HG02943 (cell line): Measurements from ENCODE around the gene KLHL17.
"Not testable (repeated sequence)": the region's sequence is repeated elsewhere in the genome, so short reads cannot be mapped to it uniquely, and the experiment has no call there.

Experiments
- ATAC-seq: cut with Tn5 transposase; IDR thresholded peaks from one replicate; pipeline ENCODE4 v1.9.1; 2021; ENCODE audit warnings: mild to moderate bottlenecking, low read depth, moderate library complexity; ENCODE audit not compliant: unreplicated experiment

Gene KLHL17

DNA sequence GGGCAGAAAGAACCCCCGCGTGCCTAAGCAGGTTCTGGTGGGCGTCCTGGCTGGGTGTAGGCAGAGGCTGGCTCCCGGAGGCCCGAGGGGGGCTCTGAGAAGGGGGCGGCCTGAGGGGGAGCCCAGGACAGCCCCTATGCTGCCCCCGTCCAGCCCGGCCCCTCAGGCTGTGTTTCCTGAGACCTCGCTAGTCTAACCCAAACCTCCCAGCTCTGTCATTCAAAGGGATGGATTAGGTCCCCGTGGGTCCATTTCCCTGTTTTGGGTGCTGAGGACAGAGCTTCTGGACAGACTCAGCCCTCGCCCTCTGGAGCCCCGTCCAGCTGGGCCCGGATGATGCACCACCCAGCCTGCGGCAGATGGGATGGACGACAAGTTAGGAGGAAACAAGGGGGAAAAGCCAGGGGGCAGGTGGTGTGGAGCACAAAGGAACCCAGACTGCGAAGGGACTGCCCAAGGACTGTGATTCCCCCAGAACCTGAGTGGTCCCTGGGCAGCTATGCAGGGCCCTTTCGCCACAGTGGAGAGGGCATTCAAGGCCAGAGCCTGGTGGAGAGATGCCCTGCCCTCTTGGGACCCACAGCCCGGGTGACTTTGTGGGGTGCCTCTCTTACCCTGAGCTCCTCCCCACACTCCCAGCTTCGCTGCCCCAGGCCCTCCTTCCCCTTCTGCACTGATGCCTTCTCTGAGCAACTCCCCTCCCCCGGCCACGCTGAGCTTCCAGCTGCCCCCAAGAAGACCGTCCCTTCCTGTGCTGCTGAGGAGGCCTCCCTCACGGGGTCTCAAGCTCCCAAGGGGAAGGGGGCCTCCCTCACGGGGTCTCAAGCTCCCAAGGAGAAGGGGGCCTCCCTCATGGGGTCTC is 36.7 kb downstream of the KLHL17 start:
- ATAC-seq = no peak

DNA sequence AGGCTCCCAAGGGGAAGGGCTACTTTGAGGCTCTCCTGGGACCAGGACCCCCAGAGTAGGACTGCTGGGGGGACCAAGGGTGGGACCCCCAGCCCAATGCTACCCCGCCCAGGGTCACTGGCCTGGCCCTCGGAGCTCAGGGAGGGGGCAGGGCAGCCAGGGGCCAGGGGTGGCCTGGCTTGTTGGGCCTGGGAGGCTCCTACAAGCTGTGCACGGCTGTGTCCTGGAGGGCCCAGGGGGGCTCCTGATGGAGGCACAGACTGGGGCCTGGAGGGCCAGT is 37.3 kb downstream of the KLHL17 start:
- no peak for ATAC-seq

DNA sequence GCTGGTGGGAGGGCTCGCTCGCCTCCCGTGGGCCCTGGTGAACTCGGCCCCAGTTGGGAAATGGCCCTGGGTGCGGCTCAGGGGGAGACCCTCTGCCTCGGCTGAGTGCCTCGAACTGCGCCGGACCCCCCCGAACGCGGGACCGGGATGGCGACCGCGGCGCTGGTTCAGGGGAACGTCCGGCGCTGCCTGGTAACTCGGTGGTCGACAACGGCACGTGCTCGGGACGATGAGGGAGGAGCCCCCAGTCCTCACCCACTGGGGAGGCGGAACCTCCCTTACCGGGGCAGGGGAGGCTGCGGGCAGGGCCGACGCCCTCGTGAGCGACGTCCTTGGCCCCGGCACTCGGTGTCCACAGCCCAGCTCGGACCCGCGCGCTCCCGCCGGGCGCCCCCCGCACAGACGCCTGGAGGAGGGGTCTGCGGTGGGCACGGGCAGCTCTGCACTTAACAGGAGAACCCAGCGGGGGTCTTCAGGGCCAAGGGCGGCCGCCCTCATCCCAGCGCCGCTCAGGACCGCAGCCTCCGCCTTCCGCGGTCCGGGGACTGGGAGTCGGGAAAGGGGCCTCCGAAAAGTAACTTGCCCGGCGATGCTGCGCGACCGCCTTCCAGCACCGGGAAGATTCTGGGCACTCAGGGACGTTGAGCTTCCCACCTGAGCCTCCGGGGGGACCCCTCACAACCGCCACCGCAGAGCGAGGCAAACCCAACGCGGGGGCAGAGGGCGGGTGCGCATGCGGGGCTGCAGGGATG is 37.8 kb downstream of the KLHL17 start:
- no peak for ATAC-seq

DNA sequence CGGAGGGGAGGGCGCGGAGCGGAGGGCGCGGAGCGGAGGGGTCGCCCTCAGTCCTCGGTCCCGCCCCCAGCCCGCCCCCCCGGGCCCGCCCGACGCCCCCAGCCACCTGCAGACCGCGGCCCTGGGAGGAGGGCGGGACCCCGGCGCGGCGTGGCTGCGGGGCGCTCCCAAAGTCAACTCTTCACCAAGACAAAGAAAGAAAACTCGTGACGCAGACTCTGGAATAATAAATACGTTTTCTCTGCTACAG is 38.3 kb downstream of the KLHL17 start:
- no peak for ATAC-seq

DNA sequence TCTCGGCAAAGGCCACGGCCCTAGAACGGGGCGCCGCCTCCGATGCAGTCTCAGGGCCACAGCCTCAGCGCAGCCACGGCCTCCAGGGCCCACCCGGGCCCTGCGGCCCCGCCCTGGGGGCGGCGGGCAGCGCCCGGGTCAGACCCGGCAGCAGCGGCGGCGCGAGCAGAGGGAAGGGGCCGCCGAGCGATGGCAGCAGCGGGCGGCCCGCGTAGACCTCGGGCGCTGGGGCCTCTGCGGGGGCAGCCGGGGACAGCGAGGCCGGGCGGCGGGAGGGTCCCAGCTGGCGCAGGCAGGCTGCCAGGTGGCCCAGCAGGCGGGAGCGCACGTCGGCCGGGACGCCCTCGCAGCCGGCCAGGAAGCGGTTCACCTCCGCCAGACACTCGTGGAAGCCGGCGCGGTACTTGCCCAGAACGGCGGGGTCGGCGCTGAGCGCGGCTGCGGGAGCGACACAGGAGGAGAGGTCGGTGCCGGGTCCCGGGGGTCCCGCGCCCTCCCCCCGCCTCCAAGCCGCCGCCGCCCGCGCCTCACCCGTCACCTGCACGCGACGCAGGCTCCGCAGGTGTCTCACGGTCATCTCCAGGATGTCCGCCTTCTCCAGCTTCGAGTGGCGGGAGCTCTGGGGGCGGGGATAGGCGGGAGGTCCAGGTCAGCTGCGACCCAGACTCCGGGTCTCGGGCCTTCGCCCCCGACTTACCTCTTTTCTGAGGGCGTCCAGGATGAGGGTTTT is 38.8 kb downstream of the KLHL17 start:
- no peak for ATAC-seq

DNA sequence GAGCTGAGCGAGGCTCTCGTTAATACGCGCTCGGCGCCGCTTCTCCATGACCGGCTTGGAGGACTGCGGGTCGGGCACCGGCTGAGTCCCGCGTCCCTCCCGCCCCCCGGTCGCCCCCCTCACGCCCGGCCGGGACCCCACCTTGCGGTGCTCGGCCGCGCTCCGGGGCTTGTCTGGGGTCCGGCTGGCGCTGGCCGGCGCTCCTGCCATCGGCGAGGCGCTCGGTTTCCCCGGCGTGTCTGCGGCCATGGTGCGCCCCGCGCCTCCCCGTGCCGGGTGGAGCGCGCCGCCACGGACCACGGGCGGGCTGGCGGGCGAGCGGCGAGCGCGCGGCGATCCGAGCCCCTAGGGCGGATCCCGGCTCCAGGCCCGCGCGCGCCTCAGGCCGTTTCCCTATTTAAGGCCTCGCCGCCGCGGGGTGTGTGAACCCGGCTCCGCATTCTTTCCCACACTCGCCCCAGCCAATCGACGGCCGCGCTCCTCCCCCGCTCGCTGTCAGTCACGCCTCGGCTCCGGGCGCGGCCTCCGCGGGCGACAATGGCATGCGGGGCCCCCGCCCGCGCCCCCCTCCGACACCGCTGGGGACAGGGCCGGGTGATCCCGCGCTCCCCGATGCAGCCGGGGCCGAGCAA is 39.5 kb downstream of the KLHL17 start, which contains the start of gene HES4:
Gene HES4 (minus strand): TSS at position 373 of the 632 bp plus-strand sequence. CDS start 124 bp downstream, at position 249.
- no peak for ATAC-seq

DNA sequence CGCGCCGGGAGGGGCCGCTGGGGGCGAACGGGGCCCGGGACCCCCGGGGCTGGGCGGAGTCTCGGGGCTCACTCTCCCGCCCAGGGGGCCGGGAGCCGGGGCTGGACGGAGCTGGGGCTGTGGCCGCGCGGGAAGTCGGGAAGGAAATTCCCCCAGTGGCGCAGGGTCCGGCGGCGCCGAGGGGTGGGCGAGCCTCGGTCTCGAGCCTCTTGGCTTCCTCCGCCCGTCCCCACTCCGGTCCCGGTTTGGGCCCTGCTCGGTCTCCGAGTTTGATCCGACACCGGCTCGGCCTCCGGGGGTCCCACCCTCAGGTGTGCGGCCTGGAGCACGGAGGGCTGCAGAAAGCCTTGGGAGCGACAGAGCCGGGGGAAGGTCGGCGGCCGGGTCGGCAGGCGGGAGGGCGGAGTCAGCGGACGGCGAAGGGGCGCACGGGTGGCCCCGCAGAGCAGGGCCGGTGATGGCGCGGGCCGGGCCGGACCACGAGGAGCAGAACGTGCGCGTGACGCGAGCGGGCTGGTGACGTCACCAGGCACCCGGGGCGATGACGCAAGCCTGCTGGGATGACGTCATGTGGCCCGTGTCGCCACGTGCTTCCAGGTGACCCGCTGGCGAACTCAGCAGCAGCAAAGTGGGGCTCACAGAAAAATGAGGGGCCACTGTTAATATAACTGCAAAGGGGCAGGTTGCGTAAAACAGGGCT is 40.1 kb downstream of the KLHL17 start:
- ATAC-seq = no peak

DNA sequence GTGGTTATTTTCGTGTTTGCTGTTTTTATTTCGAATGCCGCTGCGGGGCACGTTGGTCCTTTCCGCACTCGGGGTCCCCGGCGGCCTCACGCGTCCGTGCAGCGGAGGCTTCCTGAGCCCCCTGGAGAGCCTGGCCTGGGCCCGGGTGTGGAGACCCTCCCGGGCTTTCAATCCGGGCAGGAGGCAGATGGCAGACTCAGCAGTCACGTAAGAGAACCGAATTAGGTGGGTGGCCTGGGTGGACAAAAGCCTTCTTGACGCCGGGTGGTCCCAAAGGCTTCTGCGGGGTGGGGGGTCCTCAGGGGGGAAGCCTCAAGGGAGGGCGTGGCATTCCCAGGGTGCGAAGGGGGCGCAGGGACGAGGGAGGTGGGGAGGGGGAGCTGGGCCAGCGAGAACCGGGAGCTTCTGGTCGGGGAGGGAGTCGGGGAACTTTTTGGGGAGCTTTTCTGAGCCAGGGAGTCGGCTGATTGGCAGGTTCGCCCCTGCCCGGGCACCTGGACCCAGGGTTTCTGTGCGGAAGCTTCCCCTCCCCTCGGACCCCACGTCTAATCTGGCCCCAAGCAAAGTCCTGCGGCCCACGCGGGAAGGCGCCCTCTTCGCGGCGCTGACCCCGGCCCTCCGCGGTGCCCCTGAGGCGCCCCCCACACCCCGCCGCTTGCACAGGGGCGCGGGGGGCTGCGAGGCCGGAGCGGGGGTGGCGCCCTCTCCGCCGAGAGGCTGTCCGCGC is 40.8 kb downstream of the KLHL17 start:
- no peak for ATAC-seq

DNA sequence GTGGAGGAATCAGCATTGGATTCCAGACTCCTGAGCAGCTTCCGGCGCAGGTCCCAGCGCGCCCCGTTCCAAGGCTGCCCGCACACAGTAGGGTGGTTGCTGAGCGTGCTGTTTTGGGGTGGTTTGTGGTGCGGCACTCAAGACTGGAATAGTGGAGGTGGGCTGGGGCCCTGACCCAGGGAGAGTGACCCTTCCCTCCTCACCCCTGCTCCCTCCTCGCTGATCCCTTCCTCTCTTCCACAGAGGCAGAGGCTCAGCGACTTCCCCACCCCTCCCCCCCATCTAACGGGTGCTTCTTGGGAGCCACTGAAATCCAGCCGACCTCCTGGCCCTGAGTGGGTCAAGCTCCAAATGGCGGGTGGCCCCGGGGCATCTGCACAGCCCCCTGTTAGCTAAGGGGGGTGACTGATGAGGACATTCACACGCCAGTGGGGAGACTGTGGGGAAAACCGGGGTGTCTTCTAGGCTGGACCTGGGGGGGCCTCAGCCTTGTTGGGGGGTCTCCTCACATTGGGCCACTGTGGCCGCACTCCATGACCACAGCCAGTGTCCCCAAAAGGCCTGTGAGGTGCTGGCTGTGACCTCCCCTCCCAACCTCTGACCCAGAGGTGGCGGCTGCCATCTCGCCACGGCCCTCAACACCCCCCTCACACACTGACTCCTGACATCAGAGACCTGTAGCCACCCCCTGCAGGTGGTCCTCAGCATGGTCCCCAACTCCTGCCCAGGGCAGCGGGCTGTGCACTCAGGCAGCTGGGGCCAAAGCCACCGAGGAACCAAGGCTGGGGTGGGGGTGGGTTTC is 43.4 kb downstream of the KLHL17 start:
- ATAC-seq = no peak

DNA sequence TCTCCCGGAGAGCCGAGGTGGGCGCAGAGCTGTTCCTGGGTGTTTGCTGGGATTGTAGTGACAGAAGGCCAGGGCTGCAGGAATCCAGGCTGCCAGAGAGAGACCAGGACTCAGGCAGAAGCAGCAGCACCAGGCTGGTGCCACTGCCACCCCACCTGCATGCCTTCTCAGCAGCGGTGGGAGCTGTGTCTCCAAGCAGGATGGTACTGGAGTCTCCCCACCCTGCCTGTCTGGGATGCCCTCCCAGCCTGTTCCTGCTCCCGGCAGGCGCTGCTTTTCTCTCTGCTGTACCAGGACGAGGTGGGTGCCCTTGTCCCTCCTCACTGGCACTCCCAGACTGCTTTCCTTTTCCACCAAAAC is 44.0 kb downstream of the KLHL17 start:
- ATAC-seq = no peak

DNA sequence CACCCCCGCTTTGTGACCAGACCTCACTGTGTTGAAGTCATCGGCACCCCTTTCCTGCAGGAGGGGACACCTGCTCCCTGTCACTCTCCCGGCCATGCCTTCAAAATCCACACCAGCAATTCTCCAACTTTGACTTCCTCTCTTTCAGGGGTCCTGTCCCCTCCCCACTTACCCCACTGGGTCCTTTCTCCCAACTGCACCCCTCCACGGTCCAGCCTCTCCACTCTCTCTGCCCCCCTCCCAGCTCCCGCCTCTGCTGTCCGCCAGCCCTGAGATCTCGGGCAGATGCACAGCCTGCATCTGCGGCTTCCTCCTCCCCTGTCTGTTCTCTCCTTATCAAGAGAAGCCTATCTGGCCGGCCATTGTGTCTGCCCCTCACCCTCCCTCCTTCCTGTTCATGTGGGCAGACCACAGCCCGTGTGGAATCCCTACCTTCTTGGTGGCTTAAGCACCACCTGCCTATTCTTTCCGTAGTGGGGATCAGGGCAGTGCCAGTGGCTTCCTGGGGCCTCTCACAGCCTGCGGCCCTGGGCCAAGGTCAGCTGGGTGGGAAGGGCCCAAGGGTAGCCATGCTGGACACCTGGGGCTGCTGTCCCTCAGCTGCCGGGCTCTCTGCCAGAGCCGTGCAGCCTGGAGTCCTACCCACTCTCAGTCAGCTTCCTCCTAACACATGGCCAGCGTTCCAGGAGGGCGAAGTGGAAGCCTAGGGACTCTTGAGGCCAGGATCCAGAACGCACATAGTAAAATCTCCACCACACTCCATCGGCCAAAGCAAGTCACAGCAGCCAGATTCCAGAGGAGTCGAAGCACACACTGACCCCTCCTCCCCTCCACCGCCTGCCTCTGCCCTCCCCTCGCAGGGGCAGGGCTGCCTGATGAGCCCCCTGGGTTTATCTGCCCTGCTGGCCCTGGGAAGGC is 44.7 kb downstream of the KLHL17 start:
- ATAC-seq = no peak

DNA sequence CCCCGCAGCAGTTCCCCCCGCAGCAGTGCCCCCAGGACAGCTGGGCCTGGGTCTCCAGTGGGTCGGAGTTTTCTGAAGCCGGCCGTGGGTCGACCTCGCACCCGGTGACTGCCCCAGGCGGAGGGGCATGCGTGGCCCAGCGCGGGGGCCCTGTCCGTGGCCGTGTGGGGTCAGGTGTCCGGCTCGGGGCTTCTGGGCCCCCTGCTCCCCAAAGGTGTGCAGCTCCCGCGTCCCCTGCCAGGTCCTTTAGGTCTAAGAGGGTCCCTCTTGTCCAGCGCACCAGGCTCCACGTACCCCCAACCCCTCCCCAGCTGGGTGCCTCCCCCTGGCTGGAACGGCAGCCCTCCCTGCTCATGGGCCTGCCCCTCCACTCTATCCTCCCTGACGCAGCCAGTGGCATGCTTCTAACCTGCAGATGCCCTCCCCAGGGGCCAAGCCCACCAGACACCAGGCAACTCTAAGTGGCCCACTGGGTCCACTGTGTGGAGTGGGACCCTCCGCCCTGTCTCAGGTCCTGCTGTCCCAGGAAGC is 45.5 kb downstream of the KLHL17 start:
- ATAC-seq = no peak

DNA sequence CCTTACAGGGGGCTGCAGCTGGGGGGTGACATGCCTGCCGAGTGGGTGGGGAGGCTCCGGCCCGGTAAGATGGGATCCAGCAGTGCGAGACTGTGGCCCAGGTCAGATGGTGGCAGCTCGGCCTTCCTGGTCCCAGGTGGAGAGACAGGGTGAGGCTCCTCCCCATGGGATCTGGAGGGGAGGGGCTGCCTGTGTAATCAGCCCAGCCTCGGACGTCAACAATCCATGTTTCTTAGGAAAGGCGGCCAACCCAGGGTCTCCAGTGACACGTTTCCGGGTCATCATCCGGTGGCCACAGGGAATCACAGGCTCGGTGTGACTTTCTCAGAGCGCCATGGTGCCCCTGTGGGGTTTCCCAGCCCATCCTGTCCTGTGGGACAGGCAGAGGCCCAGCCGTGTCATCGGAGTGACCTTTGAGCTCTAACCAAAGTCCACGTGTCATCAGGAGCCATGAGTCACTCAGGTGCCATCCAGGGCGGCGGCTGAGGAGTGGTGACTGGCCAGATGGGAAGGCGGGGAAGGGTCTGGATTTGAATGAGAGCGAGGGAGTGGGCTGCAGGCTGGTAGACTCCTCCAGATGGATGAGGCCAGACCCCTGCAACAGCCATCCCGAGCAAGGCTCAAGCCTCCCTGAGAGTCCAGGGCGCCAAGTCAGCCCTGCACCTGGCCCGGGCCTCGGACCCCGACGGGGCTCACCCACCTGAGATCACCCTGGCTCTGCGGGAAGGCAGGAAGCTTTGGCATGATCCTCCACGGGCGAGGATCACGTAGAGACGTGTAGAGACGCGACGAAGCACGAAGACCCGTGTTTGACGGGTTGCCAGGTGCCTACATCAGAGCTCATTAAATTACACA is 46.1 kb downstream of the KLHL17 start:
- no peak for ATAC-seq

DNA sequence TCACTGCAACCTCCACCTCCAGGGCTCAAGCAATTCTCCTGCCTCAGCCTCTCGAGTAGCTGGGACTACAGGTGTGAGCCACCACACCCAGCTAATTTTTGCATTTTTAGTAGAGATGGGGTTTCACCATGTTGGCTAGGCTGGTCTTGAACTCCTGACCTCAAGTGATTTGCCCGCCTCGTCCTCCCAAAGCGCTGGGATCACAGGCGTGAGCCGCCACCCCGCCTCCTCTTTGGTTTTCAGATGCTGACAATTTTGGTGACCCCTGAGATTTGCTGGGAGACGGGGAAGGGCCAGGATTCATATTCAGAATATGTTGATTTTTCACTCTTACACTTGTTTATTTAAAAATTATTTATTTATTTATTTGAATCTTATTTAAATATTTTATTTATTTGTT is 49.7 kb downstream of the KLHL17 start:
- ATAC-seq = not testable (repeated sequence)

DNA sequence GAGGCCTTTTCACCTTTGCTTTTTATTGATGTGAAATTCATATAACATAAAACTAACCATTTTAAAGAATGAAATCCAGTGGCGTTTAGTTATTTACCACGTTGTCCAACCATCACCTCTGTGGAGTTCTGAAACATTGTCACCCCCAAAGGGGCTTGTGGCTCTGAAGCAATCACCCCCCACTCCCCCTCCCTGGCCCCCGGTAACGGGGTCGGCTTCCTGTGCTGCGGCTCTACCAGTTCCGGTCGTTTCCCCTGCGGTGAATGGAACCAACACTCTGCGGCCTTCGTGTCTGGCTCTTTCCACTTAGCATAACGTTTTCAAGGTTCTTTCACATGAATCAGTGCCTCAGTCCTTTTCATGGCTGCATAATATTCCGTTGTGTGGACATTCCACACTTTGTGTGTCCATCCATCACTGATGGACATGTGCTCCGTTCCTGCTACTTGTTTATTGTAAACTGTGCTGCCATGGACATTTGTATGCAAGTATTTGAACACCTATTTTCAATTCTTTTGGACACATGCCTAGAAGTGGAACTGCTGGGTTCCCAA is 51.1 kb downstream of the KLHL17 start:
- no peak for ATAC-seq

DNA sequence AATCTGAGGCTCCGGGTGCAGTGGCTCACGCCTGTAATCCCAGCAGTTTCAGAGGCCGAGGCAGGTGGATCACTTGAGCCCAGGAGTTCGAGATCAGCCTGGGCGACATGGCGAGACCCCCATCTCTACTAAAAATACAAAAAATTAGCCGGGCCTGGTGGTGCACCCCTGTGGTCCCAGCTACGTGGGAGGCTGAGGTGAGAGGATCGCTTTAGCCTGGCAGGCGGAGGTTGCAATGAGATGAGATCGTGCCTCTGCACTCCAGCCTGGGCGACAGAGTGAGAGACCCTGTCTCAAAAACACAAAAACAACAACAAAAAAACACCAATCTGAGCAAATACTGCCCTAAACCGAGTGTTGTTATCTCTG is 52.3 kb downstream of the KLHL17 start:
- not testable (repeated sequence) for ATAC-seq
